ENCODE measurements around the gene LSP1. TPM values are rescaled to one million over a fixed set of nuclear protein-coding genes. Genes with fewer than 3 reads are reported as not detected.

The LSP1 gene
- total and polyA plus RNA-seq, 2 of the 8 experiments (the other 6 are each of a cell fraction or from before 2014, with no cell fraction given) = 0.03 TPM; not detected in 1

DNA sequence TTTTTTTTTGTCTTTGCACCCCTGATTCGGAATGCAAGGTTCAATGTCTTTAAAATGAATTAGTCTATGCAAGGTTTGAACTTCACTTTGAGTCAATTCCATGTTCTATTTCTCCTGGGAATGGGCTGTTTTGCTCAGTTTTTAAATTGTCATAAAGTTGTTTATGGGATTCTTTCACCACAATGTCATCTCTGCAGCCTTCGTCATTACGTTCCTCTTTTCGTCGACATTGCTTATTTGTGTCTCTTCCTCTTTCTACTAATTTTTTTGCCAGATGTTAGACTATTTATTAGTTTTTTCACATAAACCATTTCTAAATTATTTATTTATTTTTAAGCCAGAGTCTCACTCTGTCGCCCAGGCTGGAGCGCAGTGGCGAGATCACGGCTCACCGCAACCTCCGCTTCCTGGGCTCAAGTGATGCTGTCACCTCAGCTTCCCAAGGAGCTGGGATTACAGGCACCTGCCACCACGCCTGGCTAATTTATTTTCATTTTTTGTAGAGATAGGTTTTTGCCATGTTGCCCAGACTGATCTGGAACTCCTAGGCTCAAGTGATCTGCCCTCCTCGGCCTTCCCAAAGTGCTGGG, 59.5 kb downstream of the LSP1 start:
- Histone ChIP-seq H3K4ac (replicated peaks; ENCODE audit: insufficient read length, low read depth, low read length) (no peak overlapping the region), H4K20me1 (replicated peaks in 1 of 2; ENCODE audit: control insufficient read depth in 1 of 2, insufficient read depth in 2 of 2, low read length in 2 of 2) (peaks cover 0 to 2% of the 10 kb centered on the region in 2 experiments), H3K23me2 (ENCODE audit: low read depth, low read length) (peaks cover 5% of the 10 kb centered on the region; the same call in 1 of the 2 replicates), H3K79me2 (ENCODE audit: control insufficient read depth in 1 of 2, insufficient read depth in 2 of 2, low read length in 2 of 2) (no peaks in the 10 kb centered on the region), H2BK20ac (ENCODE audit: low read length) (no peak overlapping the region), H3K27ac (ENCODE audit: low read depth, low read length) (no peak overlapping the region), H3K27me3 (replicated peaks in 1 of 4; ENCODE audit: control insufficient read depth in 3 of 4, extremely low read depth in 1 of 4, insufficient read depth in 3 of 4, low read length in 3 of 4) (peaks cover 0 to 2% (median 0%) of the 10 kb centered on the region in 4 experiments; a peak in 1 of 7 replicates), H4K5ac (ENCODE audit: insufficient read length, low read depth, low read length) (no peak overlapping the region), H4K8ac (ENCODE audit: extremely low read depth, insufficient read depth, low read length) (no peak overlapping the region), H3K9me3 (ENCODE audit: insufficient read depth in 2 of 2, low read depth in 1 of 2, low read length in 1 of 2) (no peaks in the 10 kb centered on the region), H3K23ac (ENCODE audit: insufficient read length) (no peak overlapping the region), H2BK120ac (replicated peaks; ENCODE audit: low read depth, low read length) (no peak overlapping the region), H2AFZ (ENCODE audit: low read length) (no peak overlapping the region), H2BK5ac (ENCODE audit: low read depth, low read length) (no peak overlapping the region), H3K56ac (replicated peaks; ENCODE audit: insufficient read length, low read depth, low read length) (no peak overlapping the region), H3K14ac (ENCODE audit: insufficient read length) (no peak overlapping the region), H2BK12ac (ENCODE audit: low read depth, low read length) (no peak overlapping the region), H4K91ac (replicated peaks; ENCODE audit: insufficient read length, low read length) (no peak overlapping the region), H3K18ac (ENCODE audit: extremely low read depth, low read length) (no peak overlapping the region), H3K9ac (replicated peaks in 1 of 4; ENCODE audit: extremely low read depth in 1 of 4, low read depth in 3 of 4, low read length in 3 of 4) (no peak overlapping the region), H3K36me3 (ENCODE audit: control insufficient read depth in 2 of 4, insufficient read depth in 4 of 4, low read length in 3 of 4) (no peaks in the 10 kb centered on the region), H2BK15ac (ENCODE audit: low read length) (no peak overlapping the region), H3K4me2 (ENCODE audit: insufficient read depth in 1 of 2, low read depth in 2 of 2, low read length in 2 of 2) (no peak overlapping the region), H2AK5ac (ENCODE audit: low read depth, low read length) (no peak overlapping the region), H3K4me3 (ENCODE audit: extremely low read depth in 1 of 4, insufficient read depth in 2 of 4, low read depth in 3 of 4, low read length in 4 of 4) (no peak overlapping the region), H3K79me1 (ENCODE audit: low read depth, low read length) (no peaks in the 10 kb centered on the region), H3K4me1 (replicated peaks in 1 of 4; ENCODE audit: control insufficient read depth in 3 of 4, insufficient read depth in 4 of 4, low read length in 3 of 4) (peaks cover 2 to 8% (median 4%) of the 10 kb centered on the region in 4 experiments; a peak in 6 of 7 replicates)
- TF ChIP-seq E2F6 (IDR thresholded peaks at IDR 0.05) = no peak
- ChIA-PET POLR2A (ENCODE audit: partially characterized antibody) (no interaction called here), CTCF (ENCODE audit: partially characterized antibody) (interaction anchor here (1.3 to 1.7 kb wide), 3 partner anchors 22 to 336 kb away, joined by 3 to 4 read pairs (median 4); no protein-coding TSS in a partner anchor)
- FAIRE-seq = no peak
- no peak for DNase-seq (ENCODE audit: low read depth in 1 of 2, low spot score in 2 of 2)
- 95% methylated on average over 13 of the region's 13 CpGs; no CpG with 5 or more reads in 1 of the 2 experiments for WGBS, 2 experiments (ENCODE audit: extremely low coverage in 1 of 2, insufficient coverage in 1 of 2, insufficient read length in 1 of 2, insufficient replicate concordance in 2 of 2, low coverage in 1 of 2, low lambda C conversion rate in 2 of 2, missing lambda C conversion rate in 1 of 2)

All from H1 (cell line).